GM06990 (cell line): Measurements from ENCODE around the gene GCN1.
"Not testable (repeated sequence)": the region's sequence is repeated elsewhere in the genome, so short reads cannot be mapped to it uniquely, and the experiment has no call there.

Experiments
- DNase-seq: peaks from one replicate; pipeline ENCODE4 v3.0.0-alpha.2; 2011; ENCODE audit not compliant: insufficient read length; ENCODE audit errors: extremely low read depth
- H3K27me3 ChIP-seq: replicated peaks from 2 replicates; pipeline ENCODE4 v1.6.0; 2011; ENCODE audit warnings: low read length; ENCODE audit not compliant: control insufficient read depth, insufficient read depth
- H3K36me3 ChIP-seq: 2 replicates; pipeline ENCODE4 v1.5.1; 2011; ENCODE audit warnings: low read length; ENCODE audit not compliant: control insufficient read depth, insufficient read depth
- H3K4me3 ChIP-seq: replicated peaks from 2 replicates; pipeline ENCODE4 v1.5.1; 2011; ENCODE audit warnings: low read depth, mild to moderate bottlenecking, control low read depth, low read length
- TF ChIP-seq, protein P1 (sequence below): IDR thresholded peaks from 2 replicates; pipeline ENCODE4 v1.5.1; 2011; ENCODE audit warnings: low read length, control low read depth, mild to moderate bottlenecking, inconsistent platforms; ENCODE audit not compliant: insufficient read depth, poor library complexity, severe bottlenecking

Gene GCN1

GRCh38 chr12:120211243-120211903, 16.9 kb upstream of the GCN1 start:
- Histone ChIP-seq H3K4me3 (no peak overlapping the region), H3K36me3 (peaks cover 12% of the 10 kb centered on the region), H3K27me3 (no peaks in the 10 kb centered on the region)
- no peak for DNase-seq
- TF ChIP-seq, protein P1, sequence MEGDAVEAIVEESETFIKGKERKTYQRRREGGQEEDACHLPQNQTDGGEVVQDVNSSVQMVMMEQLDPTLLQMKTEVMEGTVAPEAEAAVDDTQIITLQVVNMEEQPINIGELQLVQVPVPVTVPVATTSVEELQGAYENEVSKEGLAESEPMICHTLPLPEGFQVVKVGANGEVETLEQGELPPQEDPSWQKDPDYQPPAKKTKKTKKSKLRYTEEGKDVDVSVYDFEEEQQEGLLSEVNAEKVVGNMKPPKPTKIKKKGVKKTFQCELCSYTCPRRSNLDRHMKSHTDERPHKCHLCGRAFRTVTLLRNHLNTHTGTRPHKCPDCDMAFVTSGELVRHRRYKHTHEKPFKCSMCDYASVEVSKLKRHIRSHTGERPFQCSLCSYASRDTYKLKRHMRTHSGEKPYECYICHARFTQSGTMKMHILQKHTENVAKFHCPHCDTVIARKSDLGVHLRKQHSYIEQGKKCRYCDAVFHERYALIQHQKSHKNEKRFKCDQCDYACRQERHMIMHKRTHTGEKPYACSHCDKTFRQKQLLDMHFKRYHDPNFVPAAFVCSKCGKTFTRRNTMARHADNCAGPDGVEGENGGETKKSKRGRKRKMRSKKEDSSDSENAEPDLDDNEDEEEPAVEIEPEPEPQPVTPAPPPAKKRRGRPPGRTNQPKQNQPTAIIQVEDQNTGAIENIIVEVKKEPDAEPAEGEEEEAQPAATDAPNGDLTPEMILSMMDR: no peak

DNA sequence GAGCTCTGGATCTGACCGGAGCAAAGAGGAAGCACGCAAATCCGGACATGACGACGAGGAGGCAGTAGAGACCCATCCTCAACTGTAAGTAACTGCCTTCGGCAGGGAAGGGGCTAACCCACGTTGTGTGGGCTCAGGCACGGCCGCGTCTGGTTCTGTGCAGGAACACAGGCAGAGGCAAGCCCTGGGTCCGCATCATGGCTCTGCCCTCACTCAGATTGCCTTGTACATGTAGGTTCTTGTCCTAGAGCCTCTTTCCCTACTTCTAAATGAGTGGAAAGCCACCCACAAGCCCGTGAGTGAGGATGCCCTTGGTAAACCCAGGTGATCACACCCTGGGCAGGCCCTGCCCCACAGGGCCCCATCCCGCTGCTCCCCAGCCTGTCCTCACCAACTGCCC, 15.3 kb upstream of the GCN1 start:
- DNase-seq: no peak
- H3K36me3 ChIP-seq: peaks cover 12% of the 10 kb centered on the region
- no peaks in the 10 kb centered on the region for H3K27me3 ChIP-seq
- TF ChIP-seq, protein P1: no peak
- H3K4me3 ChIP-seq: no peak overlapping the region

DNA sequence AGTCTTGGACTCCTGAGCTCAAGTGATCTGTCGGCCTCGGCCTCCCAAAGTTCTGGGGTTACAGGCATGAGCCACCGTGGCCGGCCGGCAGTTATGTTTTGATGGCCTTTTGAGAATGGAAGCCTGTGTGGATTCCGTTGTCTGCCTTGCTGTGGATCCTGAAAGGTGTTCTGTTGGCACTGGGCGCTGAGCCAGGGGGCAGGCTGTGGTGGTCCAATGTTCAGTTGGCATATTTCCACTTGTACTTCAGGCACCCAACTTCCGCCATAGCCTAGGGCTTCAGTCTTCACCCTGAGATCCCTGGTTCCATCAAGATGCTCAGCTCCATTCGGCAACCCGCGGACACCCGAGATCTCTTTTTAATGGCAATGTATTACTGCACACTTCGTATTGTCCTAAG, 12.7 kb upstream of the GCN1 start:
- Histone ChIP-seq H3K27me3 (no peaks in the 10 kb centered on the region), H3K36me3 (peaks cover 6% of the 10 kb centered on the region), H3K4me3 (no peak overlapping the region)
- TF ChIP-seq, protein P1: no peak
- no peak for DNase-seq

- H3K4me3 ChIP-seq, H3K36me3 ChIP-seq, DNase-seq, H3K27me3 ChIP-seq: not testable (repeated sequence)
Observed at GRCh38 chr12:120206781-120207180, 12.3 kb upstream of the GCN1 start.

DNA sequence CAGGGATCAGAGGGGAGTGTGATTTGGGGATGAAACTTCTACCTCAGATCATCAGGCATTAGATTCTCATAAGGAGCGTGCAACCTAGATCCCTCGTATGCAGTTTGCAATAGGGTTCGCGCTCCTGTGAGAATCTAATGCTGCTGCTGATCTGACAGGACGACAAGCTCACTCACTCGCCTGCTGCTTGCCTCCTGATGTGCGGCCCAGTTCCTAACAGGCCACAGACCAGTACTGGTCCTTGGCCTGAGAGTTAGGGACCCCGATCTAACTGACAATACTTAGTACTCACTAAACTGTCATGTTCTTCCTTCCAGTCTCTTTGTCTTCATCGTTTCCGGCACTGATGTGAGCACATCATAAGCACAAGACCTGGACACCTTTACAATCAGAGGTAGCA, 11.7 kb upstream of the GCN1 start:
- Histone ChIP-seq H3K36me3 (peaks cover 4% of the 10 kb centered on the region), H3K27me3 (no peaks in the 10 kb centered on the region), H3K4me3 (no peak overlapping the region)
- DNase-seq: no peak
- TF ChIP-seq, protein P1: no peak

DNA sequence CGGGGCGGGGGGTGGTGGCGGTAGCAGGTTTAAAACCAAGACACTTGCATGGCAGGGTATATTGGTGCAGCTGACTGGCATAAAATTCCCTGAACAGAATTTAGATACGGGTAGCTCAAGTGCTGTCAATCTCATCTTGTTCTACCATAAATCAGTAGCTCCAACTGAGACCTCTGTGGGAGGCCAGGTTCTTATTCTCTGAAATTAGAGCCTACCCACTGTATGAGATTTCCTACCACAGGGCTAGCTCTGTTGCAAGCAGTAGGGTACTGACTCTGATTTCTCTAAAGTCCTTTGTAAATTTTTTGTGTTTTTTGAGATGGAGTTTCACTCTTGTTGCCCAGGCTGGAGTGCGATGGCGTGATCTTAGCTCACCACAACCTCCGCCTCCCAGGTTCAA, 9.7 kb upstream of the GCN1 start:
- H3K36me3 ChIP-seq: no peaks in the 10 kb centered on the region
- no peak overlapping the region for H3K4me3 ChIP-seq
- TF ChIP-seq, protein P1: no peak
- DNase-seq: no peak
- H3K27me3 ChIP-seq: no peaks in the 10 kb centered on the region
